Pancreas (tissue), 10 donors: Measurements from ENCODE around the gene CRK. TPM values are rescaled to one million over a fixed set of nuclear protein-coding genes. Genes with fewer than 3 reads are reported as not detected.
A peak's percentile ranks its signal among the peaks of the same experiment; 100 is the strongest.

ENCODE experiments used
- ATAC-seq, 4 donors: fragments of 200-7000 bp; cut with Tn5 transposase; one replicate each; pipeline versions ENCODE4 v1.8.0 to v1.9.1; 2020; ENCODE audit warnings: mild to moderate bottlenecking in 4 of 4, moderate library complexity in 4 of 4
- DNase-seq, 6 donors: peaks; one replicate each; pipeline ENCODE4 v3.0.0-alpha.2; 2020
- FAIRE-seq: peaks from 2 replicates; lab custom pipeline; 2012; peaks lifted over from hg19 to GRCh38; lab: Jason Lieb, UNC
- H3K27ac ChIP-seq, 4 donors: fragments of 200-600 bp; sonication (generic); 1 replicate in 3 of 4; 2 replicates in 1 of 4; pipeline versions ENCODE4 v1.5.0 to v1.8.0; 2020
- H3K27me3 ChIP-seq, 4 donors: fragments of 200-600 bp; one replicate each; pipeline ENCODE4 v1.8.0; 2021
- H3K36me3 ChIP-seq, 3 donors: fragments of 200-600 bp; sonication (generic) in 1 of 3; one replicate each; pipeline versions ENCODE4 v1.5.0 to v1.8.0; 2020 to 2021
- H3K4me1 ChIP-seq, 3 donors: fragments of 200-600 bp; one replicate each; pipeline ENCODE4 v1.8.0; 2021
- H3K4me3 ChIP-seq, 4 donors: fragments of 200-600 bp; sonication (generic) in 2 of 4; one replicate each; pipeline versions ENCODE4 v1.5.0 to v1.8.0; 2020 to 2021
- H3K9me3 ChIP-seq, 4 donors: fragments of 200-600 bp; one replicate each; pipeline ENCODE4 v1.8.0; 2021
- WGBS, 2 donors: extraction: QIAGEN DNeasy Blood & Tissue Kit; methylation state at CpG; one replicate each; pipeline ENCODE4 v1.1.7; 2013; 5-methylcytosine and 5-hydroxymethylcytosine counted together
- intact Hi-C, 3 donors: fragments of 100-400 bp; cut with DNase I; formaldehyde crosslinking; loops; one replicate each; pipeline versions ENCODE4 v1.11.1 to v1.14.2; 2022
- polyA plus RNA-seq, 2 donors: library from polyadenylated mRNA; stranded (reverse); fragments of 200-250 nt; gene quantifications; one replicate each; pipeline ENCODE4 v1.2.3, GENCODE V29; 2013
- total RNA-seq, 6 donors: library from RNA; stranded (reverse); fragmentation: NEBNext Ultra II Directional in 4 of 6; extraction: Animal tissue kit (Norgen Biotek cat#: 25700) in 4 of 6; gene quantifications; one replicate each; pipeline versions ENCODE4 v1.2.1 to v1.2.4, GENCODE V29; 2021 to 2023
- TF ChIP-seq, protein P1 (sequence below), 4 donors: fragments of 200-600 bp; sonication (generic) in 3 of 4; IDR thresholded peaks; one replicate each; pipeline versions ENCODE4 v1.5.0 to v1.8.0; 2021; ENCODE audit warnings: antibody characterized with exemption in 4 of 4
- donor health status: healthy with polysubstance abuse.
- donor health status: DM: no; HTN: no; CAD: no; lungs with moderate emphysema.
- donor health status: DM: no; HTN: no; CAD: no.
- donor health status: control.
- donor health status: control.
- donor health status: Bipolar disorder and iron deficiency.
- donor health status: DM: yes; HTN: yes; CAD: no.
- donor health status: DM: no; HTN: no; CAD: no.
- donor health status: DM: no; HTN: no; CAD: no.
- donor health status: DM: yes; HTN: yes; CAD: no.

Gene CRK
- total RNA-seq (10 to 100 TPM; 18.1 to 30.8 (median 20.5) TPM), polyA plus RNA-seq (10 to 100 TPM in 1 of 2 donors, 1 to 10 TPM in 1; 9.8 to 15.3 TPM)

DNA sequence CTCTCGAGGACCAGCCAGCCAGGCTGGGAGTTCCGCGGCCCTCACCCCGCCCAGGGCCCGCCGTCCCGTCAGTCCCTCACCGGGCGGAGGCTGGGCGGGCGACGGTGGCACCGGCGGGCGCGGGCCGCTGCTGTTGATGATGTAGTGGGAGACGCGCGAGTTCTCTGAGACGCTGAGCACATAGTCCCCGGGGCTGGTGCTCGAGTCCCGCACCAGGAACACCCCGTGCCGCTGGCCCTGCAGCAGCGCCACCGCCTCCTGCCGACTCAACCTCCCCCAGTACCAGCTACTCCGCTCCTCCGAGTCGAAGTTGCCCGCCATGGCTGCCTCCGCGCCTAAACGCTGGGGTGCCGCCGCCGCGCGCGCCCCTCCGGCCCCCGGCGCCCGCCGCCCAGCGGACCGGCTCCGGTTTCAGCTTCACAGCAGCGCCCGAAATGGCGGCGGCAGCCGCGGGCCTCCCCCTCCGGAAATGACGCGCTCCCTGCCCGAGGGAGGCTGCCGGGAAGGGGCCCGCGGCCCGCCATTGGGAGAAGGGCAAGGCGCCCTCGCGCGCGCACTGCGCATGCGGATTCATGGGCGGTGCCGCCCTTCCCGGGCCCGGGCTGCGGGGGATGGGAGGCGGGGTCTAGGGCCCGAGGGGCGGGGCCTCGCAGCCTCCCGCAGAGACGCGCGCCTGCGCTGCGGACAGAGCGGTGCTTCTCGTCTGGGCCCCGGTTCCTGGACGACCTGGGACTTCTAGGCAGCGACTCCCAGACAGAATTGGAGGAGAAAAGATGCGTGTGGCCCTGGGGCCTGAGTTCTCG, at the start of gene CRK:
Gene CRK (minus strand): TSS at position 436 of the 803 bp plus-strand sequence. CDS start 115 bp downstream, at position 321.
- Histone ChIP-seq H3K27ac (peak within 1 kb of the TSS; percentile 77 to 92 (median 88)), H3K4me3 (peak within 1 kb of the TSS; percentile 60 to 100 (median 88)), H3K9me3 (no peaks in the 10 kb centered on the region), H3K27me3 (no peaks in the 10 kb centered on the region), H3K4me1 (peaks cover 18 to 32% (median 23%) of the 10 kb centered on the region in 3 donors), H3K36me3 (no peaks in the 10 kb centered on the region)
- ATAC-seq (peak; percentile 89 to 96 (median 90)), DNase-seq (peak; percentile 95 to 100 (median 98)), FAIRE-seq (no peak)
- intact Hi-C loops = no loop called here
- 1% methylated on average over 60 to 93 of the region's 93 CpGs for WGBS, 2 donors
- TF ChIP-seq, protein P1, sequence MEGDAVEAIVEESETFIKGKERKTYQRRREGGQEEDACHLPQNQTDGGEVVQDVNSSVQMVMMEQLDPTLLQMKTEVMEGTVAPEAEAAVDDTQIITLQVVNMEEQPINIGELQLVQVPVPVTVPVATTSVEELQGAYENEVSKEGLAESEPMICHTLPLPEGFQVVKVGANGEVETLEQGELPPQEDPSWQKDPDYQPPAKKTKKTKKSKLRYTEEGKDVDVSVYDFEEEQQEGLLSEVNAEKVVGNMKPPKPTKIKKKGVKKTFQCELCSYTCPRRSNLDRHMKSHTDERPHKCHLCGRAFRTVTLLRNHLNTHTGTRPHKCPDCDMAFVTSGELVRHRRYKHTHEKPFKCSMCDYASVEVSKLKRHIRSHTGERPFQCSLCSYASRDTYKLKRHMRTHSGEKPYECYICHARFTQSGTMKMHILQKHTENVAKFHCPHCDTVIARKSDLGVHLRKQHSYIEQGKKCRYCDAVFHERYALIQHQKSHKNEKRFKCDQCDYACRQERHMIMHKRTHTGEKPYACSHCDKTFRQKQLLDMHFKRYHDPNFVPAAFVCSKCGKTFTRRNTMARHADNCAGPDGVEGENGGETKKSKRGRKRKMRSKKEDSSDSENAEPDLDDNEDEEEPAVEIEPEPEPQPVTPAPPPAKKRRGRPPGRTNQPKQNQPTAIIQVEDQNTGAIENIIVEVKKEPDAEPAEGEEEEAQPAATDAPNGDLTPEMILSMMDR (IDR thresholded peaks at IDR 0.05) = no peak

DNA sequence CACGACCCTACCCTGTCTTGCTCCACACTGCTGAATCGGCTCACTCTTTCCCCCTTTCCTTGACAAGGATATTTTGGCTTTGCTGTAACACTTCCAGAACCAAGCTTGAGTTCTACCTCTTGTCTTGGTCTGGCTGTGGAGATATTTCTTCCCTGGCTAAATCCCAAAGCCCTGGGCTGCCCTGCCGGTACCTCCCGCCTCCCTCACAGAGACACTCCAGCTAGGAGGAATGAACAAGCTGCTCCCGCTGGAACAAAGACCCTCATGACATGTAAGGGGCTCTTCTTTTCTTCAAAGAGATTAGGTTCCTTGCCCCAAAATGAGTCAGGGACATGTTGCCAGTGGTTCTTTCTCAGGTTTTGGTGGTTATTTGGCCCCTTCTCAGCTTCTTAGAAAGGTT, 49.6 kb upstream of the CRK start:
- TF ChIP-seq, protein P1 (IDR thresholded peaks at IDR 0.05) = no peak
- peaks cover 0 to 3% (median 0%) of the 10 kb centered on the region in 3 donors for H3K36me3 ChIP-seq
- FAIRE-seq = no peak
- H3K4me3 ChIP-seq = no peak overlapping the region
- no peak overlapping the region for H3K27ac ChIP-seq
- 86 to 91% methylated on average over 5 of the region's 5 CpGs for WGBS, 2 donors
- no peak for ATAC-seq
- no peaks in the 10 kb centered on the region for H3K9me3 ChIP-seq
- H3K4me1 ChIP-seq = no peaks in the 10 kb centered on the region
- DNase-seq = no peak
- intact Hi-C loops = loop anchor here in 1 of 3 donors (5.0 kb wide), 1 partner anchor 53 kb away; no protein-coding TSS in a partner anchor
- no peaks in the 10 kb centered on the region for H3K27me3 ChIP-seq

DNA sequence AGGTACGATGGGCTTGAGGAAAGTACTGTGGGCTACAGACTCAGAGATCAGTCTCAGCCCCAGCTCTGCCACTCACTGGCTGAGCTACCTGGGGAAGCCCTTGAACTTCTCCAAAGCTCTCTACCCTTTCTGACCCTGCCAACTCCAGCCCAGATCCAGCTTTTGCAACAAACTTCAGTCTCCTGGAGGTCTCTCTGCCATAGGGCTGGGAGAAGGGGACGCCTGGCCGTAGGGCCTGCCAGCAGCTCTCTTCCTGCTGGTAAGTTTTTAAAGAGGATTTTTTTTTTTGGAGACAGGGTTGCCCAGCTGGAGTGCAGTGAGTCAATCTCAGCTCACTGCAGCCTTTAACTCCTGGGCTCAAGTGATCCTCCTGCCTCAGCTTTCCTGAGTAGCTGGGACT, 48.8 kb upstream of the CRK start:
- H3K4me3 ChIP-seq = no peak overlapping the region
- no peak overlapping the region for H3K27ac ChIP-seq
- H3K9me3 ChIP-seq = no peaks in the 10 kb centered on the region
- peaks cover 0 to 3% (median 0%) of the 10 kb centered on the region in 3 donors for H3K36me3 ChIP-seq
- TF ChIP-seq, protein P1 (IDR thresholded peaks at IDR 0.05) = no peak
- no peak for DNase-seq
- H3K4me1 ChIP-seq = no peaks in the 10 kb centered on the region
- intact Hi-C loops = loop anchor here in 1 of 3 donors (5.0 kb wide), 1 partner anchor 53 kb away; no protein-coding TSS in a partner anchor
- no peak for FAIRE-seq
- no peaks in the 10 kb centered on the region for H3K27me3 ChIP-seq
- whole genome bisulfite sequencing, 2 donors = 90 to 94% methylated on average over 3 of the region's 3 CpGs
- no peak for ATAC-seq

DNA sequence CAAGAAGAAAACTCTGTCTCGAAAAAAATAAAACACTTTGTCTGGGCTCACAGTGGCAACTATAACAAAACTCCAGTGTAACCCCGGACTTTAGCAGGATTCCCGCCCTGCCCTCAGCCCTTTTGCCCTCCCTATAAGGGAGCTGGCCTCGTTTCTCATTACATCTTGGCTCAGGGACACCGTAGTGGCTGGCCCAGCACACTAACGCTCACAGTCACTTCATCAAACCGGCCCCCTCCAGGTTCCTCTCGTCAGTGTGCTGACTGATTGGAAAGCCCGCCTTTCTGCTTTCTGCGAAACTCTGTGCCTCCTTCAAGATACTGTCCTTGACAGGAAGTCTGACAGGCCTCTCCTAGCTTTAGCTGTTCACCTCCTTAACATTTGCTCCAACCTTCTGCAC, 47.7 kb upstream of the CRK start:
- no peaks in the 10 kb centered on the region for H3K4me1 ChIP-seq
- FAIRE-seq (no peak), ATAC-seq (no peak), DNase-seq (no peak)
- H3K36me3 ChIP-seq = peaks cover 0 to 3% (median 0%) of the 10 kb centered on the region in 3 donors
- no peaks in the 10 kb centered on the region for H3K9me3 ChIP-seq
- intact Hi-C loops = no loop called here
- no peak overlapping the region for H3K27ac ChIP-seq
- TF ChIP-seq, protein P1 (IDR thresholded peaks at IDR 0.05) = no peak
- WGBS, 2 donors = 88 to 91% methylated on average over 10 of the region's 10 CpGs
- H3K27me3 ChIP-seq = no peaks in the 10 kb centered on the region
- H3K4me3 ChIP-seq = no peak overlapping the region

DNA sequence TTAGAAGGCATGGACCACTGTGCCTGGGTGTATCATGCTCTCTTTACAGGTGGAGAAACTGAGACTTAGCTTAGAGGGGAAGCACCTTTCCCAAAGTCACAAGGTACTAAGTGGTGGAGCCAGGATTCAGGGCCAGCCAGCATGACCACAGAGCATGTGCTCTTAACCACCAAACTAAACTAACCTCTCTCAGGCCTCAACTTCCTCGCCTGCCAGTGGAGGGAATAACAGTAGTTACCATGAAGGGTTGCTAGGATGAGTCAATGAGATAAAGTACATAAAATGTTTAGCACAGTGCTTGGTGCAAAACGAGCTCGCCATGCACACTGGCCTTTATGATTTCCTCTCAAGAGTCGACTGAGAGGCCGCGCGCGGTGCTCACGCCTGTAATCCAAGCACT, 42.8 kb upstream of the CRK start:
- ATAC-seq (no peak), DNase-seq (no peak), FAIRE-seq (no peak)
- no peaks in the 10 kb centered on the region for H3K4me1 ChIP-seq
- intact Hi-C loops = no loop called here
- no peaks in the 10 kb centered on the region for H3K27me3 ChIP-seq
- no peak overlapping the region for H3K4me3 ChIP-seq
- H3K27ac ChIP-seq = no peak overlapping the region
- 84 to 85% methylated on average over 9 of the region's 9 CpGs for WGBS, 2 donors
- TF ChIP-seq, protein P1 (IDR thresholded peaks at IDR 0.05) = no peak
- no peaks in the 10 kb centered on the region for H3K36me3 ChIP-seq
- H3K9me3 ChIP-seq = no peaks in the 10 kb centered on the region
